Colonic mucosa (tissue), 4 donors: ENCODE results near the gene SAMD5. TPM values are rescaled to one million over a fixed set of nuclear protein-coding genes. Genes with fewer than 3 reads are reported as not detected.

Experiments used
- DNase-seq: peaks from one replicate; pipeline ENCODE4 v3.0.0-alpha.2; 2020
- H3K27ac ChIP-seq: fragments of 200-600 bp; one replicate; pipeline ENCODE4 v1.8.0; 2021
- H3K27me3 ChIP-seq: fragments of 200-600 bp; one replicate; pipeline ENCODE4 v1.8.0; 2021
- H3K36me3 ChIP-seq: fragments of 200-600 bp; one replicate; pipeline ENCODE4 v1.8.0; 2021
- H3K4me1 ChIP-seq: fragments of 200-600 bp; one replicate; pipeline ENCODE4 v1.8.0; 2021; ENCODE audit warnings: mild to moderate bottlenecking
- H3K4me3 ChIP-seq: fragments of 200-600 bp; one replicate; pipeline ENCODE4 v1.8.0; 2021
- H3K9ac ChIP-seq, 2 donors: one replicate each; pipeline ENCODE4 v1.7.0; 2013; ENCODE audit warnings: control low read depth in 2 of 2, low read depth in 2 of 2, low read length in 2 of 2
- H3K9me3 ChIP-seq: fragments of 200-600 bp; one replicate; pipeline ENCODE4 v1.8.0; 2021
- CTCF ChIP-seq: fragments of 200-600 bp; IDR thresholded peaks from one replicate; pipeline ENCODE4 v1.8.0; 2022; ENCODE audit warnings: antibody characterized with exemption, mild to moderate bottlenecking
- intact Hi-C: fragments of 100-400 bp; cut with DNase I; formaldehyde crosslinking; loops from one replicate; pipeline ENCODE4 v1.14.1; 2022
- total RNA-seq, 2 donors: library from RNA; stranded (reverse); fragmentation: NEBNext Ultra II Directional in 1 of 2; extraction: Animal tissue kit (Norgen Biotek cat#: 25700) in 1 of 2; gene quantifications; one replicate each; pipeline ENCODE4 v1.2.1, GENCODE V29; 2021
- donor health status: healthy.
- donor health status: DM: no; HTN: no; CAD: no.
- donor health status: DM: no; HTN: no; CAD: no.

The SAMD5 gene
- total RNA-seq, 2 donors from 2014 or later, result 11.8 to 13.8 TPM

DNA sequence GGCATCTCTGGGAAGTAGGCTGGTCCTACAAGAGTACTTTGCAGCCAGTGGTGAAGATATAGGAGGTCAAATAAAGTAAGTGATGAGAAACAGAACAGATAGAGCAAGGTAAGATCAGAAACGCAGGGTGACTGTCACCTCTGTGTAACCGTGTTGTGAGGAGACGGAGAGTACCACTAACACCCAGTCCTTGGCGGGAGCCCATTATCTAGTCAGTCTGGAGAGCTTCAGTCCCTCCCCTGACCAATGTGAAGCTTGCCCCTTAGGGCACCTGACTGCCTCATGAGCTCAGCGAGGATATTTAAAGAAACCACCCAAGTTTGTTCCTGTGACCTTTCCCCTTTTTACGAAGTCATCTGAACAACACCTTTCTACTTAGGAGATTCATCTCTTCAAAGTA lies 110.0 kb downstream of the SAMD5 start:
- no peak overlapping the region for H3K4me3 ChIP-seq
- TF ChIP-seq CTCF, result no peak
- no peak overlapping the region for H3K9ac ChIP-seq
- intact Hi-C loops, result no loop called here
- H3K27ac ChIP-seq, result no peak overlapping the region
- no peaks in the 10 kb centered on the region for H3K27me3 ChIP-seq
- no peaks in the 10 kb centered on the region for H3K36me3 ChIP-seq
- DNase-seq, result no peak
- H3K4me1 ChIP-seq, result no peaks in the 10 kb centered on the region
- no peaks in the 10 kb centered on the region for H3K9me3 ChIP-seq

- DNase-seq, result no peak
- H3K36me3 ChIP-seq, result no peaks in the 10 kb centered on the region
- no peaks in the 10 kb centered on the region for H3K27me3 ChIP-seq
- no peak overlapping the region for H3K4me3 ChIP-seq
- no peak overlapping the region for H3K9ac ChIP-seq
- intact Hi-C loops, result no loop called here
- no peaks in the 10 kb centered on the region for H3K9me3 ChIP-seq
- H3K4me1 ChIP-seq, result no peaks in the 10 kb centered on the region
- no peak for TF ChIP-seq CTCF
- no peak overlapping the region for H3K27ac ChIP-seq
Measured at GRCh38 chr6:147618927-147619326, 110.4 kb downstream of the SAMD5 start.
